GM23338 (cell line): Measurements from ENCODE around the gene NUDT9.

Source experiments
- CREB1 ChIP-seq: fragments of 250-450 bp; sonication (Bioruptor Pico); IDR thresholded peaks from 2 replicates; pipeline ENCODE4 v1.5.0; 2020; ENCODE audit warnings: low read depth, mild to moderate bottlenecking, moderate library complexity
- CTCF ChIP-seq, 2 experiments: fragments of 200-600 bp in 1 of 2; sonication (generic) in 1 of 2; conservative IDR thresholded peaks; 2 replicates each; pipeline versions ENCODE4 v1.5.1 to v1.6.1; 2016 to 2017; ENCODE audit warnings: antibody characterized with exemption in 2 of 2, low read depth in 2 of 2, mild to moderate bottlenecking in 2 of 2, moderate library complexity in 1 of 2
- EZH2 ChIP-seq: fragments of 200-600 bp; sonication (generic); IDR thresholded peaks from one replicate; pipeline ENCODE4 v1.8.0; 2017; ENCODE audit warnings: antibody characterized with exemption, mild to moderate bottlenecking, low read depth; ENCODE audit not compliant: unreplicated experiment
- EZH2phosphoT487 ChIP-seq: fragments of 200-600 bp; sonication (generic); IDR thresholded peaks from one replicate; pipeline ENCODE4 v1.8.1; 2018; ENCODE audit warnings: antibody characterized with exemption; ENCODE audit not compliant: unreplicated experiment
- JUNB ChIP-seq: IDR thresholded peaks from one replicate; pipeline ENCODE4 v1.6.1; 2016; ENCODE audit warnings: antibody characterized with exemption; ENCODE audit not compliant: unreplicated experiment
- NANOG ChIP-seq: IDR thresholded peaks from 2 replicates; pipeline ENCODE4 v1.6.1; 2016; ENCODE audit warnings: antibody characterized with exemption, borderline replicate concordance
- POLR2AphosphoS5 ChIP-seq: IDR thresholded peaks from 2 replicates; pipeline ENCODE4 v1.6.1; 2016; ENCODE audit warnings: antibody characterized with exemption, low read depth
- REST ChIP-seq: IDR thresholded peaks from one replicate; pipeline ENCODE4 v1.6.1; 2018; ENCODE audit warnings: antibody characterized with exemption; ENCODE audit not compliant: unreplicated experiment
- STAT1 ChIP-seq: IDR thresholded peaks from one replicate; pipeline ENCODE4 v1.6.1; 2016; ENCODE audit warnings: antibody characterized with exemption; ENCODE audit not compliant: unreplicated experiment
- ZNF114 ChIP-seq: fragments of 250-450 bp; sonication (Bioruptor Pico); IDR thresholded peaks from 2 replicates; pipeline ENCODE4 v1.5.0; 2020; ENCODE audit warnings: mild to moderate bottlenecking, moderate library complexity
- ZNF331 ChIP-seq: fragments of 250-450 bp; sonication (Bioruptor Pico); IDR thresholded peaks from 2 replicates; pipeline ENCODE4 v1.5.0; 2020; ENCODE audit warnings: low read depth, mild to moderate bottlenecking, moderate library complexity
- ZNF462 ChIP-seq: fragments of 250-450 bp; sonication (Bioruptor Pico); IDR thresholded peaks from 2 replicates; pipeline ENCODE4 v1.5.0; 2020; ENCODE audit warnings: mild to moderate bottlenecking, moderate library complexity
- TF ChIP-seq, protein P1 (sequence below): IDR thresholded peaks from 2 replicates; pipeline ENCODE4 v1.6.1; 2016; ENCODE audit warnings: antibody characterized with exemption

- no peak for TF ChIP-seq CTCF (conservative IDR thresholded peaks at IDR 0.05; ENCODE audit: low read depth in 2 of 2)
- TF ChIP-seq POLR2AphosphoS5: no peak
- no peak for TF ChIP-seq ZNF114 (CRISPR knock-in tag)
- TF ChIP-seq, protein P1, sequence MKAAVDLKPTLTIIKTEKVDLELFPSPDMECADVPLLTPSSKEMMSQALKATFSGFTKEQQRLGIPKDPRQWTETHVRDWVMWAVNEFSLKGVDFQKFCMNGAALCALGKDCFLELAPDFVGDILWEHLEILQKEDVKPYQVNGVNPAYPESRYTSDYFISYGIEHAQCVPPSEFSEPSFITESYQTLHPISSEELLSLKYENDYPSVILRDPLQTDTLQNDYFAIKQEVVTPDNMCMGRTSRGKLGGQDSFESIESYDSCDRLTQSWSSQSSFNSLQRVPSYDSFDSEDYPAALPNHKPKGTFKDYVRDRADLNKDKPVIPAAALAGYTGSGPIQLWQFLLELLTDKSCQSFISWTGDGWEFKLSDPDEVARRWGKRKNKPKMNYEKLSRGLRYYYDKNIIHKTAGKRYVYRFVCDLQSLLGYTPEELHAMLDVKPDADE: no peak
- TF ChIP-seq EZH2: no peak
- TF ChIP-seq JUNB: no peak
- TF ChIP-seq CREB1: no peak
- TF ChIP-seq REST: no peak
- no peak for TF ChIP-seq EZH2phosphoT487
- TF ChIP-seq ZNF462 (CRISPR knock-in tag): no peak
- no peak for TF ChIP-seq STAT1
- TF ChIP-seq ZNF331 (CRISPR knock-in tag): no peak
- no peak for TF ChIP-seq NANOG
Measured at GRCh38 chr4:87489678-87490077, 67.3 kb downstream of the NUDT9 start.
